ENCODE data around the gene SASH1.

DNA sequence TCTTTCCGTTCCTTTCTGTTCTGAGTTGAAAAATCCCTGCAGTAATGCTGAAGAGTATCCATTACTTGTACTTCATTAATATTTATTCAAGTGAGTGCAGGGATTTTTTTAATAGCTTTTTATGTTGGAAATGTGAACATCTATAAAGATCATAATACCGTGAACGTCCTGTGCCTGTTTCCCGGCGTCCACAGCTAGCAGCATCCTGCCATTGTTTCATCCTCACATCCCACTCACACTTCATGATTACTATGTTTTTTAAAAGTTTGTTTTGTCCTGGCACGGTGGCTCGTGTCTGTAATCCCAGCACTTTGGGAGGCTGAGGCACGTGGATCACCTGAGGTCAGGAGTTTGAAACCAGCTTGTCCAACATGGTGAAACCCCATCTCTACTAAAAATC, 54.3 kb downstream of the SASH1 start:
- TF ChIP-seq POLR2AphosphoS5 (IDR thresholded peaks at IDR 0.05; ENCODE audit: low read depth, low read length): no peak
- TF ChIP-seq, protein P1, sequence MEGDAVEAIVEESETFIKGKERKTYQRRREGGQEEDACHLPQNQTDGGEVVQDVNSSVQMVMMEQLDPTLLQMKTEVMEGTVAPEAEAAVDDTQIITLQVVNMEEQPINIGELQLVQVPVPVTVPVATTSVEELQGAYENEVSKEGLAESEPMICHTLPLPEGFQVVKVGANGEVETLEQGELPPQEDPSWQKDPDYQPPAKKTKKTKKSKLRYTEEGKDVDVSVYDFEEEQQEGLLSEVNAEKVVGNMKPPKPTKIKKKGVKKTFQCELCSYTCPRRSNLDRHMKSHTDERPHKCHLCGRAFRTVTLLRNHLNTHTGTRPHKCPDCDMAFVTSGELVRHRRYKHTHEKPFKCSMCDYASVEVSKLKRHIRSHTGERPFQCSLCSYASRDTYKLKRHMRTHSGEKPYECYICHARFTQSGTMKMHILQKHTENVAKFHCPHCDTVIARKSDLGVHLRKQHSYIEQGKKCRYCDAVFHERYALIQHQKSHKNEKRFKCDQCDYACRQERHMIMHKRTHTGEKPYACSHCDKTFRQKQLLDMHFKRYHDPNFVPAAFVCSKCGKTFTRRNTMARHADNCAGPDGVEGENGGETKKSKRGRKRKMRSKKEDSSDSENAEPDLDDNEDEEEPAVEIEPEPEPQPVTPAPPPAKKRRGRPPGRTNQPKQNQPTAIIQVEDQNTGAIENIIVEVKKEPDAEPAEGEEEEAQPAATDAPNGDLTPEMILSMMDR (IDR thresholded peaks at IDR 0.05): no peak
- no peak for TF ChIP-seq TCF7L2 (IDR thresholded peaks at IDR 0.05; ENCODE audit: low read depth, low read length)
- TF ChIP-seq, protein P2, sequence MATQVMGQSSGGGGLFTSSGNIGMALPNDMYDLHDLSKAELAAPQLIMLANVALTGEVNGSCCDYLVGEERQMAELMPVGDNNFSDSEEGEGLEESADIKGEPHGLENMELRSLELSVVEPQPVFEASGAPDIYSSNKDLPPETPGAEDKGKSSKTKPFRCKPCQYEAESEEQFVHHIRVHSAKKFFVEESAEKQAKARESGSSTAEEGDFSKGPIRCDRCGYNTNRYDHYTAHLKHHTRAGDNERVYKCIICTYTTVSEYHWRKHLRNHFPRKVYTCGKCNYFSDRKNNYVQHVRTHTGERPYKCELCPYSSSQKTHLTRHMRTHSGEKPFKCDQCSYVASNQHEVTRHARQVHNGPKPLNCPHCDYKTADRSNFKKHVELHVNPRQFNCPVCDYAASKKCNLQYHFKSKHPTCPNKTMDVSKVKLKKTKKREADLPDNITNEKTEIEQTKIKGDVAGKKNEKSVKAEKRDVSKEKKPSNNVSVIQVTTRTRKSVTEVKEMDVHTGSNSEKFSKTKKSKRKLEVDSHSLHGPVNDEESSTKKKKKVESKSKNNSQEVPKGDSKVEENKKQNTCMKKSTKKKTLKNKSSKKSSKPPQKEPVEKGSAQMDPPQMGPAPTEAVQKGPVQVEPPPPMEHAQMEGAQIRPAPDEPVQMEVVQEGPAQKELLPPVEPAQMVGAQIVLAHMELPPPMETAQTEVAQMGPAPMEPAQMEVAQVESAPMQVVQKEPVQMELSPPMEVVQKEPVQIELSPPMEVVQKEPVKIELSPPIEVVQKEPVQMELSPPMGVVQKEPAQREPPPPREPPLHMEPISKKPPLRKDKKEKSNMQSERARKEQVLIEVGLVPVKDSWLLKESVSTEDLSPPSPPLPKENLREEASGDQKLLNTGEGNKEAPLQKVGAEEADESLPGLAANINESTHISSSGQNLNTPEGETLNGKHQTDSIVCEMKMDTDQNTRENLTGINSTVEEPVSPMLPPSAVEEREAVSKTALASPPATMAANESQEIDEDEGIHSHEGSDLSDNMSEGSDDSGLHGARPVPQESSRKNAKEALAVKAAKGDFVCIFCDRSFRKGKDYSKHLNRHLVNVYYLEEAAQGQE (IDR thresholded peaks at IDR 0.05; ENCODE audit: insufficient read depth in 1 of 2, low read depth in 2 of 2, low read length in 1 of 2): no peak
- no peak for TF ChIP-seq SIN3A (IDR thresholded peaks at IDR 0.05; ENCODE audit: borderline replicate concordance, insufficient read depth, low read depth, low read length)
